Loucy (cell line): ENCODE data around the gene TTLL1.

Experiments
- H2AFZ ChIP-seq: fragments of 200-600 bp; sonication (generic); 2 replicates; pipeline ENCODE4 v1.6.0; 2016; ENCODE audit warnings: antibody characterized with exemption, mild to moderate bottlenecking, low read length, moderate library complexity
- H3F3A ChIP-seq: fragments of 200-600 bp; 2 replicates; pipeline ENCODE4 v1.6.0; 2016; ENCODE audit warnings: antibody characterized with exemption, low read depth, mild to moderate bottlenecking
- H3K27me3 ChIP-seq: fragments of 200-600 bp; sonication (generic); 2 replicates; pipeline ENCODE4 v1.6.1; 2014; ENCODE audit warnings: low read length, mild to moderate bottlenecking; ENCODE audit not compliant: insufficient read depth, poor library complexity, severe bottlenecking
- H3K36me3 ChIP-seq: fragments of 200-600 bp; sonication (generic); 2 replicates; pipeline ENCODE4 v1.6.1; 2016; ENCODE audit warnings: low read length; ENCODE audit not compliant: insufficient read depth
- H3K4me1 ChIP-seq: fragments of 200-600 bp; sonication (generic); 2 replicates; pipeline ENCODE4 v1.5.1; 2014; ENCODE audit warnings: low read length, mild to moderate bottlenecking; ENCODE audit not compliant: insufficient read depth, poor library complexity, severe bottlenecking
- H3K4me2 ChIP-seq: fragments of 200-600 bp; sonication (generic); 2 replicates; pipeline ENCODE4 v1.6.0; 2014; ENCODE audit warnings: antibody characterized with exemption, low read length, low read depth, mild to moderate bottlenecking; ENCODE audit not compliant: poor library complexity, severe bottlenecking
- H3K4me3 ChIP-seq: fragments of 200-600 bp; sonication (generic); 2 replicates; pipeline ENCODE4 v1.5.1; 2014; ENCODE audit warnings: low read length, mild to moderate bottlenecking, mixed read lengths; ENCODE audit not compliant: poor library complexity, severe bottlenecking
- H3K79me2 ChIP-seq: fragments of 200-600 bp; sonication (generic); 2 replicates; pipeline ENCODE4 v1.6.1; 2014; ENCODE audit warnings: low read length; ENCODE audit not compliant: insufficient read depth
- H3K9ac ChIP-seq: fragments of 200-600 bp; sonication (generic); 2 replicates; pipeline ENCODE4 v1.6.0; 2014; ENCODE audit warnings: mild to moderate bottlenecking, low read depth, low read length, moderate library complexity; ENCODE audit not compliant: poor library complexity, severe bottlenecking
- H3K9me2 ChIP-seq: fragments of 200-600 bp; sonication (generic); replicated peaks from 2 replicates; pipeline ENCODE4 v1.6.1; 2016; ENCODE audit warnings: low read depth, low read length, mixed read lengths
- H3K9me3 ChIP-seq: fragments of 200-600 bp; sonication (generic); 2 replicates; pipeline ENCODE4 v1.6.1; 2014; ENCODE audit warnings: mild to moderate bottlenecking, antibody characterized with exemption, low read length, low read depth; ENCODE audit not compliant: insufficient read depth
- H4K20me1 ChIP-seq: fragments of 200-600 bp; sonication (generic); 2 replicates; pipeline ENCODE4 v1.6.0; 2014; ENCODE audit warnings: antibody characterized with exemption, low read length, mild to moderate bottlenecking; ENCODE audit not compliant: insufficient read depth, poor library complexity, severe bottlenecking
- EZH2phosphoT487 ChIP-seq: fragments of 200-600 bp; IDR thresholded peaks from 2 replicates; pipeline ENCODE4 v1.6.1; 2018; ENCODE audit warnings: antibody characterized with exemption, mild to moderate bottlenecking, moderate library complexity, borderline replicate concordance
- TF ChIP-seq, protein P1 (sequence below): fragments of 200-600 bp; sonication (generic); conservative IDR thresholded peaks from 2 replicates; pipeline ENCODE4 v1.5.1; 2014; ENCODE audit warnings: mild to moderate bottlenecking, antibody characterized with exemption, low read length

The TTLL1 gene

DNA sequence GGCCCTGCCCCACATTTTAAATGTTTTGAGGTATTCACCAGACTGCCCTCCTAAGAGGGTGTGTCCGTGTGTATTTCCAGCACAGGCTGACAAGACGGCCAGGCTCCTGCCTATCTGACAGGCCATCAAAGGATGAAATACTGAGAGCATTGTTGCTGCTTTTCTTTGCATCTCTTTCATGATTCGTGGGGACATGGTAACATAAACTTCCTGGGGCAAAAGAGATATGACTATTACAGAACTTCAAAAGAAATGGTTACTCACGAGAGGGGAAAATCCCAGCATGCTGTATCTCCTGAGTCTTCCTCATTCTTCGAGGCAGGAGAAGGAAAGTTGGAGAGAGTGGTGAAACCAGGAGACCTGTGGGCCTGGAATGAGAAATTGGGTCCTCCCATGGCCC lies 11.0 kb upstream of the TTLL1 start:
- TF ChIP-seq, protein P1, sequence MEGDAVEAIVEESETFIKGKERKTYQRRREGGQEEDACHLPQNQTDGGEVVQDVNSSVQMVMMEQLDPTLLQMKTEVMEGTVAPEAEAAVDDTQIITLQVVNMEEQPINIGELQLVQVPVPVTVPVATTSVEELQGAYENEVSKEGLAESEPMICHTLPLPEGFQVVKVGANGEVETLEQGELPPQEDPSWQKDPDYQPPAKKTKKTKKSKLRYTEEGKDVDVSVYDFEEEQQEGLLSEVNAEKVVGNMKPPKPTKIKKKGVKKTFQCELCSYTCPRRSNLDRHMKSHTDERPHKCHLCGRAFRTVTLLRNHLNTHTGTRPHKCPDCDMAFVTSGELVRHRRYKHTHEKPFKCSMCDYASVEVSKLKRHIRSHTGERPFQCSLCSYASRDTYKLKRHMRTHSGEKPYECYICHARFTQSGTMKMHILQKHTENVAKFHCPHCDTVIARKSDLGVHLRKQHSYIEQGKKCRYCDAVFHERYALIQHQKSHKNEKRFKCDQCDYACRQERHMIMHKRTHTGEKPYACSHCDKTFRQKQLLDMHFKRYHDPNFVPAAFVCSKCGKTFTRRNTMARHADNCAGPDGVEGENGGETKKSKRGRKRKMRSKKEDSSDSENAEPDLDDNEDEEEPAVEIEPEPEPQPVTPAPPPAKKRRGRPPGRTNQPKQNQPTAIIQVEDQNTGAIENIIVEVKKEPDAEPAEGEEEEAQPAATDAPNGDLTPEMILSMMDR: no peak
- no peak for TF ChIP-seq EZH2phosphoT487
- Histone ChIP-seq H3K27me3 (no peaks in the 10 kb centered on the region), H3K4me3 (no peak overlapping the region), H3F3A (no peaks in the 10 kb centered on the region), H4K20me1 (no peaks in the 10 kb centered on the region), H2AFZ (no peak overlapping the region), H3K36me3 (no peaks in the 10 kb centered on the region), H3K9ac (no peak overlapping the region), H3K9me3 (no peaks in the 10 kb centered on the region; the same call in 1 of the 2 replicates), H3K4me1 (peaks cover 3% of the 10 kb centered on the region), H3K9me2 (no peaks in the 10 kb centered on the region), H3K79me2 (no peaks in the 10 kb centered on the region), H3K4me2 (no peak overlapping the region)

DNA sequence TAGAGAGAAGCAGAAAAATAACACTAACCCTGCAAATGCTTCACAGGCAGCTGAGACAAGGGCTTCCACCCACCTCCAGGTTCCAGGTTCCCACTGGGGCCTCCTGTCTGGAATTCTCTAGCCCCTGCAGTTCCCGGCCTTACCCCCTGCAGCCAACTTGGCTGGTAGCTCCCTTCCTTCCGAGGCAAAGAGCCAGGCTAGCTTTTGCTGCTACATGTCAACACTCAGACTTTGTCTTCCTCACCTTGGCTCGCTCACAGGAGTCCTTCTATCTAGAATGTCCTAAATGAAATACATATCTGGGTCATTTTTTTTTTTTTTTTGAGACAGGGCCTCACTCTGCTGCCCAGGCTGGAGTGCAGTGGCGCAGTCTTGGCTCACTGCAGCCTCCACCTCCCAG lies 9.9 kb upstream of the TTLL1 start:
- H2AFZ ChIP-seq: no peak overlapping the region
- no peaks in the 10 kb centered on the region for H3K27me3 ChIP-seq

DNA sequence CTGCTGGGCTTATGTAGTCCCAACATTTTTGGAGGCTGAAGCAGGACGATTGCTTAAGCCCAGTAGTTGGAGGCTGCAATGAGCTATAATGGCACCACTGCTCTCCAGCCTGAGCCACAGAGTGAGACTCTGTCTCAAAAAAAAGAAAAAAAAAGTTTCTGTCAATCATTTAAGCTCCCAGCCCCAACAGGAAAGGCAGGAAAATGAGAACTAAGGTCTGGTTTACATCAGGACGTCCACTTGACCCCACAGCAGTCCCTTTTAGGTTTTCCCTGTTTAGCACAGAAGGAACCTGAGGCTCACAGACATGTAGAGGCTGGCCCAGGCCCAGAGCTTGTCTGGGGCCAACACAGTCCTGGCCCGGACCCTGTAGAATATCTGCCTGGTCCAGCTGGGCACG lies 9.2 kb upstream of the TTLL1 start:
- no peaks in the 10 kb centered on the region for H3F3A ChIP-seq
- no peak overlapping the region for H3K4me3 ChIP-seq

More for the DNA sequence above, 9.9 kb upstream of the TTLL1 start:
- H3K79me2 ChIP-seq: no peaks in the 10 kb centered on the region
- H3K9me3 ChIP-seq: no peaks in the 10 kb centered on the region; the same call in 1 of the 2 replicates
- H4K20me1 ChIP-seq: no peaks in the 10 kb centered on the region
- H3F3A ChIP-seq: no peaks in the 10 kb centered on the region
- H3K4me3 ChIP-seq: no peak overlapping the region
- no peak overlapping the region for H3K9ac ChIP-seq
- peaks cover 3% of the 10 kb centered on the region for H3K4me1 ChIP-seq
- H3K36me3 ChIP-seq: no peaks in the 10 kb centered on the region
- TF ChIP-seq EZH2phosphoT487: no peak
- TF ChIP-seq, protein P1: no peak
- no peak overlapping the region for H3K4me2 ChIP-seq
- H3K9me2 ChIP-seq: no peaks in the 10 kb centered on the region

More for the DNA sequence above, 9.2 kb upstream of the TTLL1 start:
- no peaks in the 10 kb centered on the region for H3K9me2 ChIP-seq
- H3K9ac ChIP-seq: no peak overlapping the region
- H3K4me1 ChIP-seq: no peaks in the 10 kb centered on the region
- no peak for TF ChIP-seq EZH2phosphoT487
- TF ChIP-seq, protein P1: no peak
- no peak overlapping the region for H3K4me2 ChIP-seq
- no peaks in the 10 kb centered on the region for H3K27me3 ChIP-seq
- no peaks in the 10 kb centered on the region for H4K20me1 ChIP-seq
- no peaks in the 10 kb centered on the region; the same call in 1 of the 2 replicates for H3K9me3 ChIP-seq
- no peak overlapping the region for H2AFZ ChIP-seq
- no peaks in the 10 kb centered on the region for H3K79me2 ChIP-seq
- no peaks in the 10 kb centered on the region for H3K36me3 ChIP-seq
